Thyroid gland (tissue), 4 donors: Measurements from ENCODE around the gene TAT.

Experiments used
- POLR2A ChIP-seq, 2 donors: fragments of 450-650 bp; IDR thresholded peaks; one replicate each; pipeline ENCODE4 v1.6.1; 2017; ENCODE audit warnings: antibody characterized with exemption in 2 of 2, mild to moderate bottlenecking in 2 of 2, moderate library complexity in 1 of 2
- TF ChIP-seq, protein P1 (sequence below), 6 experiments: fragments of 200-600 bp in 3 of 6; fragments of 450-650 bp in 3 of 6; sonication (generic) in 3 of 6; IDR thresholded peaks; one replicate each; pipeline ENCODE4 v1.5.1; 2016 to 2019; ENCODE audit warnings: antibody characterized with exemption in 6 of 6, mild to moderate bottlenecking in 2 of 6, inconsistent platforms in 1 of 6, moderate library complexity in 1 of 6

DNA sequence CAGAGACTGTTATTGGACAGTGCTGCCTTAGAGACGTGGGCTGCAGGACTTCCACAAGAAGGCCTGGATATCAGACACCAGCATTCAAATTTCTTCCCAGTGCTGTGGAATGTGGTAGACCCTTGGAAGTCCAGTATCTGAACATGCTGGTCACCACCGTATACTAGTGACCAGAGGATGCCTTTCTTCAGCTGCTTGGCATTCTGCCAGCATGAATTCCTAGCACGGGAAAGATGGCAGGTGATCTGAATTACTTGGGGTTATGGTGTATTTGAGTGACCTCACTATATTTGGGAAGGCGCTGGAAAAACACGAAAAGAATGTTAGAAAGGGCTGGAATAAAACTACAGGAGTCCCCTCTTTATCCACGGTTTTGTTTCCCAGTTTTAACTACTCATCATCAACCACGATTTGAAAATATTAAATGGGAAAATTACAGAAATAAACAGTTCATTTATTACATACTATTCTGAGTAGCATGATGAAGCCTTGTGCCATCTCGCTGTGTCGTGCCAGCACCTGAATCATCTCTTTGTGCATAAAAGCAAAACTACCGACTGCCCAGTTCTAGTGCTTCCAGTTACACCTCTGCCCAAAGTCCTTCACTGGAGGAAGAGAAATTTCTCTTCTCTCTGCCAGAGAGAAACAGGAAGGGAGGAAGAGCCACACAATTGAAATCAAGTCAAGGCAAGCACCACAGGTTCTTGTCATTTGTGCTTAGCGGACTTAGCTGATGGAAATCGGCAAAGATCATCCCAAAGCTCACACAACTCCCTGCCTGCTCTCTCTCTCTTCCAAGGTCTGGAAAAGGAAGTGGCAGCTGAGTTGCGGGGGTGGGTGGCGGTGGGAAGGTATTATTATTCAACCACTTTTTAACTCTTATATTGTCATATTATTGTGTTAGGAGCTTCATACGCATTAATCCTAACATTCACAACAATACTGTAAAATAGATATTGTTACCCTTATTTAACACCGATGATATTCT, 52.0 kb downstream of the TAT start:
- TF ChIP-seq, protein P1, sequence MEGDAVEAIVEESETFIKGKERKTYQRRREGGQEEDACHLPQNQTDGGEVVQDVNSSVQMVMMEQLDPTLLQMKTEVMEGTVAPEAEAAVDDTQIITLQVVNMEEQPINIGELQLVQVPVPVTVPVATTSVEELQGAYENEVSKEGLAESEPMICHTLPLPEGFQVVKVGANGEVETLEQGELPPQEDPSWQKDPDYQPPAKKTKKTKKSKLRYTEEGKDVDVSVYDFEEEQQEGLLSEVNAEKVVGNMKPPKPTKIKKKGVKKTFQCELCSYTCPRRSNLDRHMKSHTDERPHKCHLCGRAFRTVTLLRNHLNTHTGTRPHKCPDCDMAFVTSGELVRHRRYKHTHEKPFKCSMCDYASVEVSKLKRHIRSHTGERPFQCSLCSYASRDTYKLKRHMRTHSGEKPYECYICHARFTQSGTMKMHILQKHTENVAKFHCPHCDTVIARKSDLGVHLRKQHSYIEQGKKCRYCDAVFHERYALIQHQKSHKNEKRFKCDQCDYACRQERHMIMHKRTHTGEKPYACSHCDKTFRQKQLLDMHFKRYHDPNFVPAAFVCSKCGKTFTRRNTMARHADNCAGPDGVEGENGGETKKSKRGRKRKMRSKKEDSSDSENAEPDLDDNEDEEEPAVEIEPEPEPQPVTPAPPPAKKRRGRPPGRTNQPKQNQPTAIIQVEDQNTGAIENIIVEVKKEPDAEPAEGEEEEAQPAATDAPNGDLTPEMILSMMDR (IDR thresholded peaks at IDR 0.05) = no peak
- no peak for TF ChIP-seq POLR2A (IDR thresholded peaks at IDR 0.05)
